SJSA1 (cell line): ENCODE results near the gene XPO1. TPM values are rescaled to one million over a fixed set of nuclear protein-coding genes. Genes with fewer than 3 reads are reported as not detected.
"Not testable (repeated sequence)": the region's sequence is repeated elsewhere in the genome, so short reads cannot be mapped to it uniquely, and the experiment has no call there.

Source experiments
- DNase-seq, 2 experiments: peaks; one replicate each; pipeline ENCODE4 v3.0.0-alpha.2; 2015 to 2020; ENCODE audit warnings: low spot score in 2 of 2, low read depth in 1 of 2
- H3K27ac ChIP-seq: fragments of 250-450 bp; sonication (Bioruptor Pico); 2 replicates; pipeline ENCODE4 v1.5.1; 2020; ENCODE audit warnings: mild to moderate bottlenecking, moderate library complexity
- H3K27me3 ChIP-seq: fragments of 250-450 bp; sonication (Bioruptor Pico); replicated peaks from 2 replicates; pipeline ENCODE4 v1.5.1; 2020; ENCODE audit warnings: mild to moderate bottlenecking, moderate library complexity
- H3K36me3 ChIP-seq: fragments of 250-450 bp; sonication (Bioruptor Pico); 2 replicates; pipeline ENCODE4 v1.5.1; 2020; ENCODE audit warnings: mild to moderate bottlenecking
- H3K4me1 ChIP-seq: fragments of 250-450 bp; sonication (Bioruptor Pico); replicated peaks from 2 replicates; pipeline ENCODE4 v1.6.1; 2021; ENCODE audit warnings: mild to moderate bottlenecking
- H3K4me3 ChIP-seq: fragments of 250-450 bp; sonication (Bioruptor Pico); 2 replicates; pipeline ENCODE4 v1.5.1; 2020; ENCODE audit warnings: mild to moderate bottlenecking
- H3K9me3 ChIP-seq: fragments of 250-450 bp; sonication (Bioruptor Pico); replicated peaks from 2 replicates; pipeline ENCODE4 v1.5.1; 2020; ENCODE audit warnings: mild to moderate bottlenecking
- total RNA-seq: library from RNA; depleted of rRNA; stranded (reverse); fragments of >200 nt; shearing (Covaris generic); gene quantifications from 2 replicates; pipeline ENCODE4 v1.2.3, GENCODE V29; 2014

Gene XPO1
- total RNA-seq, 1 experiment from 2014 or later: 241 TPM

DNA sequence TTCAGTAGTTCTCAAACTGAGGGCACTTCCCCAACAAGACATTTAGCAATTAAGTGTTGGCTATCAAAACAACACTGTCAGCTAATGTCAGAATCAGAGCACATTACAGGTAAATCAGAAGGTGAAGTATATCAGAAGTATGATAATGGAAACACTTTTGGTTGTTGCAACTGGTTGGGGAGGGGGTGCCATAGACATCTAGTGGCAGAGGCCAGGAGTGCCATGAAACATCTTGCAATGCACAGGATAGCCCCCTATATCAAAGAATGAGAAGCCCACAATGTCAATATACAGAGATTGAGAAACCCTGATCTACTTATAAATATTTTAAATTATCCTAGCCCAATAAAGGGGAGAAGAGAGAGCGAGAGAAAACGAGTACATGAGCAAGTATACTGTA is 4.9 kb upstream of the XPO1 start:
- Histone ChIP-seq H3K27ac (no peak overlapping the region), H3K27me3 (no peaks in the 10 kb centered on the region), H3K36me3 (no peaks in the 10 kb centered on the region), H3K4me1 (peaks cover 7% of the 10 kb centered on the region), H3K9me3 (no peaks in the 10 kb centered on the region), H3K4me3 (no peak overlapping the region)
- DNase-seq: no peak

DNA sequence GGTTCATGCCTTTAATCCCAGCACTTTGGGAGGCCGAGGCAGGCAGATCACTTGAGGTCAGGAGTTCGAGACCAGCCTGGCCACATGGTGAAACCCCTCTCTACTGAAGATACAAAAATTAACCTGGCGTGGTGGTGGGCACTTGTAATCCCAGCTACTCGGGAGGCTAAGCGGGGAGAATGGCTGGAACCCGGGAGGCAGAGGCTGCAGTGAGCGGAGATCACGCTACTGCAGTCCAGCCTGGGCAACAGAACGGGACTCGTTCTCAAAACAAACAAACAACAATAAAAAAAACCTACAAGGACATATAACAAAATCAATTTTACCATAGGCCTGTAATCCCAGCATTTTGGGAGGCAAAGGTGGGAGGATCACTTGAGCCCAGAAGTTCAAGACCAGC is 2.0 kb upstream of the XPO1 start:
- DNase-seq: peak in 1 of 2 experiments; percentile 14

GRCh38 chr2:61538920-61539520 is 864 bp upstream of the XPO1 start:
- no peak for DNase-seq

More for the DNA sequence above, 2.0 kb upstream of the XPO1 start:
- H3K9me3 ChIP-seq, H3K4me3 ChIP-seq, H3K4me1 ChIP-seq, H3K27me3 ChIP-seq, H3K27ac ChIP-seq, H3K36me3 ChIP-seq: not testable (repeated sequence)

GRCh38 chr2:61537950-61538199 is 281 bp downstream of the XPO1 start:
- peak overlapping the region; percentile 95 for H3K27ac ChIP-seq
- peaks cover 9% of the 10 kb centered on the region for H3K36me3 ChIP-seq
- no peaks in the 10 kb centered on the region for H3K9me3 ChIP-seq
- peaks cover 16% of the 10 kb centered on the region for H3K4me1 ChIP-seq
- peak overlapping the region; percentile 43 for H3K4me3 ChIP-seq
- DNase-seq: no peak
- H3K27me3 ChIP-seq: no peaks in the 10 kb centered on the region

More at GRCh38 chr2:61538920-61539520, 864 bp upstream of the XPO1 start:
- peak overlapping the region; percentile 43 for H3K4me3 ChIP-seq
- H3K4me1 ChIP-seq: peaks cover 16% of the 10 kb centered on the region
- H3K27me3 ChIP-seq: no peaks in the 10 kb centered on the region
- H3K27ac ChIP-seq: peak overlapping the region; percentile 95
- H3K9me3 ChIP-seq: no peaks in the 10 kb centered on the region
- H3K36me3 ChIP-seq: no peaks in the 10 kb centered on the region; the same call in 1 of the 2 replicates

DNA sequence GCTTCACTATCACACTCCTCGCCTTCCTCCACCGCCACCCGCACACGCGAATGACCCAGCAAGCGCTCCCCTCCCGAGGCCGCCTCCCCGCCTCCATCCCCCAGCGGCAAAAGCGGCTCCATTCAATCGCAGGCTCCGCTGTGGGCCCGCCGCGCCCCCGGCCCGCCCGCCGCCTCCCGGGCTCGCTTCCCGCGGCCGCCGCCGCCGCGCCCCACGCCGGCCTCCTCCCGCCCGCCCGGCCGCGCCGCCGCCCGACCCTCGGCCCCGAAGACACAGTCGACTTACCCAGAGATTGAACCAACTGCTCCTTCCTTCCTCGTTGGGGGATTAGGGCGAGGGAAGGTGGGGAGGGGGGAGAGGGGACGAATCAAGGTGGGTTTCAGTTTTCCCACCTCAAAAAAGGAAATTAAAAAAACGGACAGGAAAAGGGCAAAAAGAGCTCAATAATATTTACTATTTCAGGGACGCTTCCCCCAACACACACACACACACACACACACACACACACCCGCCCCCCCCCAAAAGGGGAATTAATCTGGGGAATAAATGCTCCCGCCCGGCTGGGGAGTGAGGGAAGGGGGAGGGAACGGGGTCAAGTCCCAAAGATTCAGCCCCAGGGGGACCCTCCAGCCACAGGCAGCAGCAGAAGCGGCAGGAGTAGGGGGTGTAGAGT is 743 bp downstream of the XPO1 start:
- H3K9me3 ChIP-seq: no peaks in the 10 kb centered on the region
- peak overlapping the region; percentile 95 for H3K27ac ChIP-seq
- H3K27me3 ChIP-seq: no peaks in the 10 kb centered on the region
- peak in 1 of 2 experiments; percentile 49 for DNase-seq
- H3K4me1 ChIP-seq: peaks cover 16% of the 10 kb centered on the region
- peak overlapping the region; percentile 43 for H3K4me3 ChIP-seq
- H3K36me3 ChIP-seq: peaks cover 13% of the 10 kb centered on the region

DNA sequence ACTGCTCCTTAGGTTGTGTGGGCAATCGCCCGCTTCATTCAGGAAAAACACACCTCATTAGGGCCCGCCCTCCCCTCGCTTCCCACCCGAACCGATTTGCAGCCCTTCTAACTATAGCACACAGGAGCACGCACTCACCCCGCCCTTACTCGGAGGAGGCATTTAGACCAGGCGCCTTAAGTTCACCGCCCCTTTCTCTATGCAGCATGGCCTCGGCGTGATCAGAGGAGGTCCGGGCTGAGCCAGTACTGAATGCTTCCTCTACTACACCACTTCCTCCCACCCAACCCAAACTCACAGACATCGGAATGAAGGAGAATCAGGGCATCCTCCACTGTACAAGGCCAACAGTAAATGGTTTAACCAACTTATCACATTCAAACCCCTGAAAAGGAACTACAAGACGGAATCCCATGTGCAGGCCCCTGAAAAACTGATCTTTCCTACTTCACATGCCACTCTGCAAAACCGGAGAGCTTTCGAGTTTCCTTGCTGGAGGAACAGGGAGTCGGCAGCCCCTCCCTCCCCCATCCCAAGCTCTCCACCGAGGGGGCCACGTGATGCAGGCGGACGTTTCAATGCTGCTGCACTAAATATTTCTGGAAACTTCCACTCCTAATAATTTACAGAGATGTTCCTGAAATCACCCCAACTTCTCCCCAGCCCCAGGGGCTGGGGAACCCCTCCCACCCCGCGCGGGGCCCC is 1.4 kb downstream of the XPO1 start:
- DNase-seq: peak; percentile 87 to 91
- H3K4me1 ChIP-seq: peaks cover 16% of the 10 kb centered on the region
- peak overlapping the region; percentile 43 for H3K4me3 ChIP-seq
- no peaks in the 10 kb centered on the region for H3K9me3 ChIP-seq
- peaks cover 17% of the 10 kb centered on the region for H3K36me3 ChIP-seq
- no peaks in the 10 kb centered on the region for H3K27me3 ChIP-seq
- H3K27ac ChIP-seq: peak overlapping the region; percentile 14

DNA sequence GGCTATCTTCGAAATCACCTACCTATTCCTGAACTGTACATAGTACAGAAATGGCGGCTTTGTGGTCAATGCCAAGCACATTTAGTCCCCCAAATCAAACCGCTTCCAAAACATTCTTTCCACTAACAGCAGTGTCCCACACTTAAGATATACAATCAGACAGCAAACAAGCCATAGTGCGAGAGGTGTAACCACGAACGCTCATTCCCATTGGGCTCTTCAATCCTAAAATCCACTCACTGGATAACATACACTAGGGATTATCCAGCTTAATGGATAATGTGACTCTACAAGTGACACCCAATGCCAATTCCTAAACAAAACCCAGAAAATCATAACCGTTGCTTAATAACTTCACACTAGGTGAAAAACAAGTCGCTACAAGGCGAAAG is 2.0 kb downstream of the XPO1 start:
- peak overlapping the region; percentile 1; the same call in 1 of the 2 replicates for H3K27ac ChIP-seq
- H3K9me3 ChIP-seq: no peaks in the 10 kb centered on the region
- peaks cover 16% of the 10 kb centered on the region for H3K4me1 ChIP-seq
- H3K36me3 ChIP-seq: peaks cover 20% of the 10 kb centered on the region
- peak overlapping the region; percentile 43 for H3K4me3 ChIP-seq
- no peaks in the 10 kb centered on the region for H3K27me3 ChIP-seq
- no peak for DNase-seq

DNA sequence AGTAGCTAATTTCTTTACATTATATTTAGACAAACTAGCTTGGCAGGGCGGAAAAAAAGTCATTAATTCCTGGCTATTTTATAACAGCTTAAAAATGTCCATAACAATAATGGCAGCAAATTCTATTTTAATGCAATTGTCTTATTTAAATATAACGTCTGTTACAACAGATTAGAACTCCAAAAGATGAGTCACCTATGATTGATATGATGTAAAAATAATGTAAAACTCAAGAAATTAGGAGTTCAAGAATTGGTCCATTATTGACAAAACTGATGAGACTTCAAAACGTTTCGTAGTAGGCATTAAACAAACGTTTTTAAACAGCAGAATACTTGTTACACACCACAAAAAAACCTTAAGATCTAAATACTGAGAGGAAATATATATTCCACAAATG is 2.7 kb downstream of the XPO1 start:
- Histone ChIP-seq H3K27me3 (no peaks in the 10 kb centered on the region), H3K4me3 (peak overlapping the region; percentile 43), H3K36me3 (peaks cover 25% of the 10 kb centered on the region), H3K4me1 (peaks cover 16% of the 10 kb centered on the region), H3K9me3 (no peaks in the 10 kb centered on the region), H3K27ac (peak overlapping the region; percentile 14; the same call in 1 of the 2 replicates)
- DNase-seq: no peak

DNA sequence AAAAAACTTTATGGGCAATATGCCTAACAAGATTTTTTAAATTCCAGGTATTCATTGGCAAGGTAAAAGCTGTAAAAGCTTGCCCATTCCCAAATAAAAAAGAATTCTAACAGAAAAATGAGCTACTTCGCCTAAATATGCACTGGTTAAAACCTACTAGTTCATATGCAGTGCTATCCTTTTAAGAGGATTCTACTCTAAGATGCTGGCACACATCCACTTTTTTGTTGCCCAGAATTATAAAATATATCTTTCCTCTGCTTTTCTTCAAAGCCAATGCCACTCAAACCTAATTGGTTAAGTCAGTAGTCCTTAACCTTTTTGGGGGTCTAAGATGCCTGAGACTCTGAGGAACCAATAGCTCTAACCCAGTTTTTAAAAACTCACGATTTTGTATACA is 3.2 kb downstream of the XPO1 start:
- no peak overlapping the region for H3K27ac ChIP-seq

DNA sequence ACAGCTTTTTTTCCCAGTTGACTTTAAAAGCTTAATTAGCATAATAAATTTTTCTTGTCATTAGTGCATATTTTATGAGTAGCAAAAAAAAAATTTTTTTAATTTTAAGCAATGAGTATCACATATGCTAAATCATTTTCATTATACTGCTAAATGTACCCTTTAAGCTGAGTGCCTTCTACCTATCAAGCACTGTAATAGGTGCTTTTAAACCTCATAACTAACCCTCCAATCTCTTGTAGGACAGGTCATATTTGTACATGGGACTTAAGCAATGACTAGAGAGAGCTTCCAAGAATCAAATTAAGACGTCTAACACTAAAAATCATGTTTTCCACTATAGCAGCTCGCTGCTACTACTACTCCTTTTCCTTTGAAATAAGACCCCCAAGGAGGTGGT is 7.4 kb downstream of the XPO1 start:
- Histone ChIP-seq H3K4me1 (peaks cover 9% of the 10 kb centered on the region), H3K4me3 (no peak overlapping the region), H3K27ac (no peak overlapping the region), H3K27me3 (no peaks in the 10 kb centered on the region), H3K9me3 (no peaks in the 10 kb centered on the region), H3K36me3 (peaks cover 55% of the 10 kb centered on the region)
- DNase-seq: no peak

More for the DNA sequence above, 3.2 kb downstream of the XPO1 start:
- H3K27me3 ChIP-seq: no peaks in the 10 kb centered on the region
- peaks cover 27% of the 10 kb centered on the region for H3K36me3 ChIP-seq
- no peak for DNase-seq
- H3K9me3 ChIP-seq: no peaks in the 10 kb centered on the region
- peaks cover 16% of the 10 kb centered on the region for H3K4me1 ChIP-seq
- H3K4me3 ChIP-seq: peak overlapping the region; percentile 43; the same call in 1 of the 2 replicates

DNA sequence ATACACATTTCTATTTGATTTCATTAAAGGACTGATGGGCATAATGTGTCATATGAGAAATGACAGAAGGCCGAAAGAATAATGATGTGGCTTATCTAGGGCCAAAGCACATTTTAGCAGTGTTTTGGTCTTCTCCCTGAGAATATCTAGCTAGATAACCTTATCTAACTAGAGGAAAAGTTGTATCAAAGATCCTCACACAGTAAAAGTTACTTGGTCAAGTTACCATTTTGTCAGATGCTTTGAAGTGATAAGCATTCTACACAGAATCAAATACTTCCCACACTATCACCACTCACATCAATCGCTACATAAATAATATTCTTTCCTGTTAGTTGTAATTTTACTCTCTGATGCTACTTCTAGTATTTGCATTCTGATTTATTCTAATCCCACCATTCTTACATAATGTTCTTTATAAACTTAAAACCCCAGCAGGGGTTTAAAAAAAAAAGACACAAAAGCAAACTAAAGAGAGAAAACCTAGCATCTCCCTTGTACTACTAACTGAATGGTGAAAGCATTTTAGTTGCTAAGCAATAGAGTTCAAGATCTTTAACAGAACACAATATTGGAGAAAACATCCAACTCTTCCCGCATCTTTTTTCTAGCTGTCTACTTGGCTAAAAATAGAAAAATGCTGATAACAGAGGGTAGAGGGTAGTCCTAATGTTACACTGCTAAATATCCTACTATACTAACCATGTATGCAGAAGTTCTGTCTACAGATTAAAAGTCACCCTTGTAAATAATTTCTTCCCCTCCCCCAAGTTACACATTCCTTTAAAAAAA is 8.0 kb downstream of the XPO1 start:
- peaks cover 61% of the 10 kb centered on the region for H3K36me3 ChIP-seq
- no peak for DNase-seq

GRCh38 chr2:61520261-61520660 is 17.9 kb downstream of the XPO1 start:
- DNase-seq: no peak
- Histone ChIP-seq H3K4me1 (no peaks in the 10 kb centered on the region), H3K27me3 (no peaks in the 10 kb centered on the region), H3K9me3 (no peaks in the 10 kb centered on the region), H3K36me3 (peaks cover 89% of the 10 kb centered on the region), H3K4me3 (no peak overlapping the region), H3K27ac (no peak overlapping the region)

More for the DNA sequence above, 8.0 kb downstream of the XPO1 start:
- Histone ChIP-seq H3K4me3 (no peak overlapping the region), H3K4me1 (peaks cover 8% of the 10 kb centered on the region), H3K9me3 (no peaks in the 10 kb centered on the region), H3K27me3 (no peaks in the 10 kb centered on the region), H3K27ac (no peak overlapping the region)

GRCh38 chr2:61512768-61513398 is 25.3 kb downstream of the XPO1 start:
- no peak for DNase-seq
- Histone ChIP-seq H3K36me3 (peaks cover 98% of the 10 kb centered on the region), H3K27me3 (no peaks in the 10 kb centered on the region), H3K27ac (no peak overlapping the region), H3K4me3 (no peak overlapping the region), H3K4me1 (no peaks in the 10 kb centered on the region), H3K9me3 (no peaks in the 10 kb centered on the region)
